ENCODE data around the gene RFX8.

DNA sequence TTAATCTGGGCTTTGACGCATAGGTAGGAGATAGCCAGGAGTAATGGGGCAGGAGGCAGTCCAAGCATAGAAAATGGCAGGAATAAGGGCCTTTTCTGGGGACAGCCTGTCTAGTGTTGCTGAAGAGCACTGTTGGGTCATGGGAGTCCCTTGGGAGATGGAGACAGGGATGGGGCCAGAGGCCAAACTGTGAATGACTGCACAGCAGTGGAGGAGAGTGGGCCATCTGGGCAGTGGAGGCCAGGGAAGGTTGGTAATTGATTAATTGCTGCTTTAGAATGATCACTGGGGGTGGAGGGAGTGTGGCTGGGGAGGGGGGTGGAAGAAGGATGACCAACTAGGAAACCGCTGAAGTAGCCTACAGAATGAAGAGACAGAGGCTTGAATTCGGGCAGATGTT is 59.0 kb downstream of the RFX8 start:
- TF ChIP-seq POLR2A (IDR thresholded peaks at IDR 0.05; ENCODE audit: low read depth, low read length) (no peak), TAF1 (IDR thresholded peaks at IDR 0.05; ENCODE audit: low read depth, low read length) (no peak), POLR2AphosphoS5 (IDR thresholded peaks at IDR 0.05; ENCODE audit: low read depth, low read length) (no peak), PAX5 (IDR thresholded peaks at IDR 0.05; ENCODE audit: insufficient read depth, low read length, severe bottlenecking) (no peak), SPI1 (IDR thresholded peaks at IDR 0.05; ENCODE audit: low read depth, low read length) (no peak)

Data from GM12891 (cell line).